Cardiac fibroblast (primary cell): Measurements from ENCODE around the gene METTL4.
A peak's percentile ranks its signal among the peaks of the same experiment; 100 is the strongest.

Experiments
- DNase-seq, 2 donors: peaks; one replicate each; pipeline versions ENCODE4 v3.0.0 to v3.0.0-alpha.2; 2010; ENCODE audit warnings: low read depth in 2 of 2
- H3K4me3 ChIP-seq, 2 donors: replicated peaks in 1 of 2; 1 replicate in 1 of 2; 2 replicates in 1 of 2; pipeline ENCODE4 v1.5.1; 2011; ENCODE audit warnings: low read depth in 2 of 2, low read length in 2 of 2, mild to moderate bottlenecking in 2 of 2, moderate library complexity in 1 of 2
- CTCF ChIP-seq: IDR thresholded peaks from one replicate; pipeline ENCODE4 v1.5.1; 2011; ENCODE audit warnings: low read depth, mild to moderate bottlenecking, low read length, inconsistent platforms

The METTL4 gene

GRCh38 chr18:2587788-2588187 lies 16.5 kb upstream of the METTL4 start:
- no peak for TF ChIP-seq CTCF
- no peak for DNase-seq
- no peak overlapping the region for H3K4me3 ChIP-seq

DNA sequence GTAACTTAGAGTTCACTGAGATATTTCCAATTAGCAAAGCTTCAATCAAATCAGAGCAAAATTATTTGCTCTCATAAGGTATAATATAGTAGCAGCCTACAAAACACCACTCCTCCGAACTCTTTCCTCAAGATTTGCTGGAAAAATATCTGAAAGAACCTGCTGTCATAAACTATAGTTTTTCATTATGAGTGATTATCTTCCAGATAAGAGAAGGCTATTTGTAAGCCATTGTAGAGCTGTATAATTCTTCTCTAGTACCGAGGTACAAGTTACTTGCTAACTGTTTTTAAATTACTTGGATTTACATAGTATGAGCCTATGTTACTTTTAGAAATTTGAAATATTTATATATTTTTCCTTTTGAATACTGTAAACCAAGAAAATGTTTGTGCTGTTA lies 2.1 kb upstream of the METTL4 start:
- peak overlapping the region in 1 of 2 donors; percentile 83 for H3K4me3 ChIP-seq
- TF ChIP-seq CTCF = no peak
- no peak for DNase-seq

- peak overlapping the region in 1 of 2 donors; percentile 83 for H3K4me3 ChIP-seq
- DNase-seq = peak in 1 of 2 donors; percentile 28
- TF ChIP-seq CTCF = no peak
Observed at GRCh38 chr18:2572892-2573291, 1.6 kb upstream of the METTL4 start.

GRCh38 chr18:2572171-2572569 lies 865 bp upstream of the METTL4 start:
- DNase-seq = no peak
- TF ChIP-seq CTCF = no peak
- H3K4me3 ChIP-seq = peak overlapping the region; percentile 76 to 83

DNA sequence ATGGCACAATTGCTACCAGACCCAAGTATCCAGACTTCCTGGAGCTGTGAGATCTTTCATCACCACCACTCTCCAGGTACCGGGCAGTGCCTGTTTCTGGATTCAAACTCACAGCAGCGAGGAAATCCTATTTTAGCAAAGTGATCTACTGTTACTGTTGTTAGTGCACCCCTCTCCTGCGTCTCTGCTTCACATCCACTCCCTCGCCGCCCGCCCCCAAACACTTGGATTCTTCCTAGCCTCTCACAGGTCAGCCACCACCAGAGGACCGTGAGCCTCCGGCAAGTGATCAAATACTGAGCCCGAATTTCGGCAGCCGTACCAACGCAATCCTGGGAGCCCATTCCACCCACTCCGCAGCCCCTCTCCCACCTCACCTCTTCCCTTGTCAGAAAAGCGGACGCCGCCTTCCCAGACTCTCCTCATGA lies 519 bp downstream of the METTL4 start:
- TF ChIP-seq CTCF = peak; percentile 23
- H3K4me3 ChIP-seq = peak overlapping the region; percentile 76 to 83
- DNase-seq = peak; percentile 73 to 79

DNA sequence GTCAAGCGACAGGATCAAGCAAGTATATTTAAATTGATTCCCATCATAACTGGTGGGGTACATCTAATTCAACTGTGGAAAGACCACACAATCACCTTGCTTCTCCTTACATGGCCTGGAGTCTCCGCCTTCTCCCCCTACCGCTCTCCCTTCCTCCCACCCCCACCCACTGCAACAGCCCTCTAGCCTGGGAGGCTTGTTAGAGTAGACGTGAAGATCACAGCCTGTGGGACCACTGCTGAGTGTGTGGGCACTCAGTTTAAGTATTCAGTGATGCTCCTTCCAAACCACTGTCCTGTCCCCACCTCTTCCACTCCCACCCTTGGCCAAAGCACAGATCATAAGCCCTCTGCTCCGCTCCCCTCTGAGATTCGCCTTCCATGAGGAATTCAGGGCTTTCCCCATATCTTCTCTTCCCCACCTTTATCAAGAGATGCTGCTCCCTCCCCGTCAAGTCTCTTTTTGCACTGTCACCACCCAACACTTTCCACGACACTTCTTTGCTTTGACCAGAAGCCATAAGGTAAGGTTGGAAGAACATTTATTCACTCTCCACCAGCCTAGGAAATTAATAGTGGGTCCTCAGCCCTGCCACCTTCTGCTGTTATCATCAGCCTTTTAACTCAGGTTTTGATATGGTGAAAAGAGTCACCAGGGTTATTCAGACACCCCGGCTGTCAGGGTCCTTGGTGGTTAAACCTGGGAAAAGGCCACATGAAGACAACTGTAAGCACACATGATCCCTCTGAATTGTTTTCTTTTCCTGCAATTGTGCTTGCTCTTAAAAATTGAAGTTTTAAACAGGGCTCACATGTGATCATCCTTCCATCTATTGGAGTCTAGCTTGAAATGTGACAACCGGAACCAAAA lies 1.7 kb downstream of the METTL4 start:
- TF ChIP-seq CTCF = no peak
- peak overlapping the region in 1 of 2 donors; percentile 83 for H3K4me3 ChIP-seq
- no peak for DNase-seq
